HCT116 (cell line): ENCODE results near the gene ZNF581. TPM values are rescaled to one million over a fixed set of nuclear protein-coding genes. Genes with fewer than 3 reads are reported as not detected.

Source experiments
- ATAC-seq: fragments of 200-7000 bp; cut with Tn5 transposase; 2 replicates; pipeline ENCODE4 v1.9.1; 2020; ENCODE audit warnings: mild to moderate bottlenecking, moderate library complexity
- BruUV-seq: library from RNA; stranded (reverse); fragments of 400-500 nt; replicated peaks from 2 replicates; lab custom pipeline; 2021; lab: Mats Ljungman, UMichigan
- CTCF ChIA-PET: fragments of 300-600 bp; sonication (Branson Sonifier 250); formaldehyde crosslinking; loops from one replicate; lab custom pipeline; 2021; ENCODE audit warnings: antibody characterized with exemption; lab: Charles Lee
- POLR2A ChIA-PET: fragments of 300-600, 350-600 bp; sonication (Branson Sonifier 250); formaldehyde crosslinking; loops from one replicate; lab custom pipeline; 2021; ENCODE audit warnings: antibody characterized with exemption; lab: Charles Lee
- RAD21 ChIA-PET, 2 experiments: fragments of 300-600 bp; sonication (Branson Sonifier 250); formaldehyde crosslinking; loops; one replicate each; lab custom pipeline; 2023; ENCODE audit warnings: low total read pairs in 2 of 2; ENCODE audit not compliant: uncharacterized antibody in 2 of 2, unreplicated experiment in 2 of 2, low non-redundant PET in 1 of 2; lab: Charles Lee
- DNase-seq: peaks from one replicate; pipeline ENCODE4 v3.0.0-alpha.2; 2010; ENCODE audit warnings: low read depth, low spot score
- H2AFZ ChIP-seq: fragments of 200-600 bp; shearing (Covaris generic), sonication (generic); 2 replicates; pipeline ENCODE4 v1.6.1; 2017; ENCODE audit warnings: low read depth, mixed run types, mixed read lengths, antibody characterized with exemption, low read length; ENCODE audit not compliant: poor library complexity, severe bottlenecking
- H3K27ac ChIP-seq: 2 replicates; pipeline ENCODE4 v1.5.1; 2012; ENCODE audit warnings: low read depth, low read length
- H3K27me3 ChIP-seq: fragments of 200-600 bp; sonication (generic); 2 replicates; pipeline ENCODE4 v1.6.1; 2016; ENCODE audit warnings: mixed run types, low read length, mixed read lengths; ENCODE audit not compliant: insufficient read depth
- H3K36me3 ChIP-seq, 2 experiments: fragments of 200-500 bp in 1 of 2; fragments of 200-600 bp in 1 of 2; sonication (Bioruptor generic) in 1 of 2; sonication (generic) in 1 of 2; 2 replicates each; pipeline versions ENCODE4 v1.5.1 to v1.6.1; 2014 to 2016; ENCODE audit warnings: low read length in 2 of 2, inconsistent platforms in 1 of 2, mixed read lengths in 1 of 2, mixed run types in 1 of 2; ENCODE audit not compliant: insufficient read depth in 2 of 2, control insufficient read depth in 1 of 2
- H3K4me1 ChIP-seq, 2 experiments: fragments of 200-600 bp in 1 of 2; sonication (generic) in 1 of 2; 2 replicates each; pipeline versions ENCODE4 v1.5.1 to v1.6.1; 2012 to 2017; ENCODE audit warnings: low read length in 2 of 2, inconsistent platforms in 1 of 2, mild to moderate bottlenecking in 1 of 2, mixed read lengths in 1 of 2, mixed run types in 1 of 2, moderate library complexity in 1 of 2; ENCODE audit not compliant: insufficient read depth in 2 of 2, control insufficient read depth in 1 of 2
- H3K4me2 ChIP-seq: fragments of 200-600 bp; sonication (generic); 2 replicates; pipeline ENCODE4 v1.6.1; 2017; ENCODE audit warnings: mixed run types, low read length, mixed read lengths
- H3K4me3 ChIP-seq, 2 experiments: fragments of 200-600 bp in 1 of 2; sonication (generic) in 1 of 2; replicated peaks in 1 of 2; 2 replicates each; pipeline ENCODE4 v1.5.1; 2011 to 2016; ENCODE audit warnings: low read length in 2 of 2, control low read depth in 1 of 2, low read depth in 1 of 2, mild to moderate bottlenecking in 1 of 2, mixed read lengths in 1 of 2, mixed run types in 1 of 2
- H3K79me2 ChIP-seq: fragments of 200-600 bp; sonication (generic); 2 replicates; pipeline ENCODE4 v1.6.1; 2017; ENCODE audit warnings: mild to moderate bottlenecking, mixed run types, low read length, moderate library complexity, mixed read lengths; ENCODE audit not compliant: insufficient read depth
- H3K9ac ChIP-seq: fragments of 200-600 bp; sonication (generic); 2 replicates; pipeline ENCODE4 v1.6.1; 2016; ENCODE audit warnings: low read length, mixed read lengths
- H3K9me2 ChIP-seq: fragments of 200-600 bp; sonication (generic), shearing (Covaris generic); 2 replicates; pipeline ENCODE4 v1.6.1; 2017; ENCODE audit warnings: mixed run types, mild to moderate bottlenecking, moderate library complexity; ENCODE audit not compliant: insufficient read depth
- H3K9me3 ChIP-seq, 2 experiments: fragments of 200-500 bp in 1 of 2; fragments of 200-600 bp in 1 of 2; sonication (Bioruptor generic) in 1 of 2; sonication (generic) in 1 of 2; 2 replicates each; pipeline ENCODE4 v1.6.1; 2014 to 2017; ENCODE audit warnings: low read length in 2 of 2, mixed read lengths in 2 of 2, inconsistent platforms in 1 of 2, low read depth in 1 of 2, mild to moderate bottlenecking in 1 of 2, mixed run types in 1 of 2, moderate library complexity in 1 of 2; ENCODE audit not compliant: control insufficient read depth in 1 of 2, insufficient read depth in 1 of 2
- H4K20me1 ChIP-seq: fragments of 200-600 bp; sonication (generic), shearing (Covaris generic); 2 replicates; pipeline ENCODE4 v1.6.1; 2017; ENCODE audit warnings: mixed run types, mild to moderate bottlenecking, moderate library complexity; ENCODE audit not compliant: insufficient read depth
- EGR1 ChIP-seq: IDR thresholded peaks from 2 replicates; pipeline ENCODE4 v1.6.1; 2012; ENCODE audit warnings: low read depth
- EZH2 ChIP-seq: fragments of 200-600 bp; sonication (generic); IDR thresholded peaks from 2 replicates; pipeline ENCODE4 v1.6.1; 2017; ENCODE audit warnings: antibody characterized with exemption, mixed run types
- JUND ChIP-seq: IDR thresholded peaks from 2 replicates; pipeline ENCODE4 v1.6.1; 2012
- POLR2AphosphoS5 ChIP-seq: IDR thresholded peaks from 2 replicates; pipeline ENCODE4 v1.6.1; 2011; ENCODE audit warnings: mild to moderate bottlenecking, low read depth, low read length, moderate library complexity
- RAD21 ChIP-seq: IDR thresholded peaks from 2 replicates; pipeline ENCODE4 v1.6.1; 2012; ENCODE audit warnings: low read depth, mild to moderate bottlenecking
- SIN3A ChIP-seq: IDR thresholded peaks from 2 replicates; pipeline ENCODE4 v1.6.1; 2012; ENCODE audit warnings: low read depth
- SP1 ChIP-seq: IDR thresholded peaks from 2 replicates; pipeline ENCODE4 v1.6.1; 2012; ENCODE audit warnings: low read depth
- TCF7L2 ChIP-seq: IDR thresholded peaks from 2 replicates; pipeline ENCODE4 v1.7.0; 2011; ENCODE audit warnings: borderline replicate concordance, inconsistent platforms; ENCODE audit not compliant: insufficient read depth, insufficient read length; ENCODE audit errors: extremely low read depth
- YY1 ChIP-seq: IDR thresholded peaks from 2 replicates; pipeline ENCODE4 v1.6.1; 2011; ENCODE audit warnings: low read length, low read depth, moderate library complexity, mild to moderate bottlenecking; ENCODE audit not compliant: insufficient replicate concordance; ENCODE audit errors: extremely low read depth
- ZFX ChIP-seq: fragments of 450-650 bp; IDR thresholded peaks from 2 replicates; pipeline ENCODE4 v1.6.1; 2017
- ZNF274 ChIP-seq: fragments of 200-500 bp; sonication (Bioruptor generic); IDR thresholded peaks from 2 replicates; pipeline ENCODE4 v1.6.1; 2014; ENCODE audit warnings: mild to moderate bottlenecking, low read depth, low read length, inconsistent platforms
- intact Hi-C: fragments of 100-400 bp; cut with micrococcal nuclease; formaldehyde crosslinking; loops from 2 replicates; pipeline ENCODE4 v1.10.0; 2022
- total RNA-seq: library from RNA; stranded (reverse); gene quantifications from one replicate; pipeline ENCODE4 v1.2.1, GENCODE V29; 2021; ENCODE audit not compliant: unreplicated experiment
- TF ChIP-seq, protein P1 (sequence below): IDR thresholded peaks from 2 replicates; pipeline ENCODE4 v1.6.1; 2011; ENCODE audit warnings: mild to moderate bottlenecking, low read length, moderate library complexity; ENCODE audit not compliant: insufficient replicate concordance; ENCODE audit errors: extremely low read depth

The ZNF581 gene
- total RNA-seq, 1 experiment from 2014 or later = 44.4 TPM

DNA sequence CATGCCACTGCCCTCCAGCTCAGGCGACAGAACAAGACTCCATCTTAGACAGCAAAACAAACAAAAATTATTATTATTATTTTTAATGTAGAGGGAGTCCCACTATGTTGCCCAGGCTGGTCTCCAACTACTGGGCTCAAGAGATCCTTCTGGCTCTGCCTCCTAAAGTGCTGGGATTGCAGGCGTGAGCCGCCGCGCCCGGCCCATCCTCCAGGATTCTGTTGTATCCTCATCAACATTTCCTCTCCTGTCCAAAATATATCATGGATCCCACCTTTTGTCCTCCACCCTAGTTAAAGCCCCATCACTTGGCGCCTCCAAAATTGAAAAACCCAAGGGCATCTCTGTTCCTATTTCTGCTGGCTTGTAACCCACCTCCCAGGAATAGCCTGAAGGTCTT is 20.3 kb upstream of the ZNF581 start:
- TF ChIP-seq TCF7L2 (no peak), YY1 (no peak), EZH2 (no peak), EGR1 (no peak), RAD21 (no peak), ZFX (no peak), SIN3A (no peak), JUND (no peak), ZNF274 (no peak), POLR2AphosphoS5 (no peak), SP1 (no peak)
- TF ChIP-seq, protein P1, sequence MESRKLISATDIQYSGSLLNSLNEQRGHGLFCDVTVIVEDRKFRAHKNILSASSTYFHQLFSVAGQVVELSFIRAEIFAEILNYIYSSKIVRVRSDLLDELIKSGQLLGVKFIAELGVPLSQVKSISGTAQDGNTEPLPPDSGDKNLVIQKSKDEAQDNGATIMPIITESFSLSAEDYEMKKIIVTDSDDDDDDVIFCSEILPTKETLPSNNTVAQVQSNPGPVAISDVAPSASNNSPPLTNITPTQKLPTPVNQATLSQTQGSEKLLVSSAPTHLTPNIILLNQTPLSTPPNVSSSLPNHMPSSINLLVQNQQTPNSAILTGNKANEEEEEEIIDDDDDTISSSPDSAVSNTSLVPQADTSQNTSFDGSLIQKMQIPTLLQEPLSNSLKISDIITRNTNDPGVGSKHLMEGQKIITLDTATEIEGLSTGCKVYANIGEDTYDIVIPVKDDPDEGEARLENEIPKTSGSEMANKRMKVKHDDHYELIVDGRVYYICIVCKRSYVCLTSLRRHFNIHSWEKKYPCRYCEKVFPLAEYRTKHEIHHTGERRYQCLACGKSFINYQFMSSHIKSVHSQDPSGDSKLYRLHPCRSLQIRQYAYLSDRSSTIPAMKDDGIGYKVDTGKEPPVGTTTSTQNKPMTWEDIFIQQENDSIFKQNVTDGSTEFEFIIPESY = no peak
- H3K27ac ChIP-seq = no peak overlapping the region
- ChIA-PET POLR2A (interaction anchor here (0.6 to 0.8 kb wide), 2 partner anchors 12 to 138 kb away, joined by 3 read pairs; partner anchors contain the start of gene NAT14), CTCF (no interaction called here), RAD21 (no interaction called here)
- no TSS peak for BruUV-seq
- H3K4me1 ChIP-seq = peaks cover 8 to 14% of the 10 kb centered on the region in 2 experiments; a peak in 3 of 4 replicates
- intact Hi-C loops = no loop called here
- H3K27me3 ChIP-seq = no peaks in the 10 kb centered on the region
- H3K4me2 ChIP-seq = no peak overlapping the region
- H2AFZ ChIP-seq = no peak overlapping the region
- no peak overlapping the region for H3K4me3 ChIP-seq
- H3K9me3 ChIP-seq = no peaks in the 10 kb centered on the region
- H4K20me1 ChIP-seq = no peaks in the 10 kb centered on the region
- H3K79me2 ChIP-seq = no peaks in the 10 kb centered on the region
- H3K9me2 ChIP-seq = no peaks in the 10 kb centered on the region
- H3K9ac ChIP-seq = no peak overlapping the region
- ATAC-seq (no peak), DNase-seq (no peak)
- no peaks in the 10 kb centered on the region for H3K36me3 ChIP-seq
